GM20000 (cell line): ENCODE measurements around the gene SUSD1.

ENCODE experiments used
- DNase-seq: peaks from one replicate; pipeline ENCODE4 v3.0.0; 2012; ENCODE audit warnings: low spot score
- TF ChIP-seq, protein P1 (sequence below): IDR thresholded peaks from 2 replicates; pipeline ENCODE4 v1.5.1; 2012; ENCODE audit warnings: mild to moderate bottlenecking, control low read depth; ENCODE audit errors: extremely low read depth, missing control alignments

SUSD1 gene

DNA sequence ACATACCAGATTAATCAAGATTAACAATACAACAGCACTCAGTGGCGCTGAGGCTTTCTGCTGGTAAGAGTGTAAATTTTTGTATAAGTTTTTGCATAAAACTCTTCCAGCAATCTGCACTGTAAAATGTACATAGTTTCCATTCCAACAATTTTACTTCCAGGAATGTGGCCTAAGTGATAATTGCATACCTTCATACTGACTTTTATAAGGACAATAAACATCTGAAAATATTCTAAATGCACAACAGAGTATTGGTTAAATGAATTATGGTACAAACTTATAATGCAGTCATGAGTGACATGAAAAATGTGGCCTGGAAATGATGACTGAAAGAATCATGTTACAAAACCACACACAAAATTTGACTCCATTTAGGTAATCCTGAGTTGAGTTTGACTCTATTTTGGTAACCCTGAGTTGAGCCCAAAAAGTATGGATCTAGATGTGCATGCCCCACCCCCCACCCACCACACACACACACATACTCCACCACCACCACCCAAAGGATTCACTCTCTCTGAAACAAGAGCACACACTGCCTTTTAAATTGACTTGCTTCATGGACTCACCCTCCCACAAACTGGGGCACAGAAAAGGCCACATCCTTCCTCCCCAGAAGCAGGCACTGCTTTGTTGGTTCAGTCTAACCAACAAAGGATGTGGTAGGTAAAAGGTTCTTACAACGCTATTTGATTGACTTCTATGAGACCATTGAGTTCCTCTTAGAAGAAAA lies 137.6 kb downstream of the SUSD1 start:
- no peak for DNase-seq
- TF ChIP-seq, protein P1, sequence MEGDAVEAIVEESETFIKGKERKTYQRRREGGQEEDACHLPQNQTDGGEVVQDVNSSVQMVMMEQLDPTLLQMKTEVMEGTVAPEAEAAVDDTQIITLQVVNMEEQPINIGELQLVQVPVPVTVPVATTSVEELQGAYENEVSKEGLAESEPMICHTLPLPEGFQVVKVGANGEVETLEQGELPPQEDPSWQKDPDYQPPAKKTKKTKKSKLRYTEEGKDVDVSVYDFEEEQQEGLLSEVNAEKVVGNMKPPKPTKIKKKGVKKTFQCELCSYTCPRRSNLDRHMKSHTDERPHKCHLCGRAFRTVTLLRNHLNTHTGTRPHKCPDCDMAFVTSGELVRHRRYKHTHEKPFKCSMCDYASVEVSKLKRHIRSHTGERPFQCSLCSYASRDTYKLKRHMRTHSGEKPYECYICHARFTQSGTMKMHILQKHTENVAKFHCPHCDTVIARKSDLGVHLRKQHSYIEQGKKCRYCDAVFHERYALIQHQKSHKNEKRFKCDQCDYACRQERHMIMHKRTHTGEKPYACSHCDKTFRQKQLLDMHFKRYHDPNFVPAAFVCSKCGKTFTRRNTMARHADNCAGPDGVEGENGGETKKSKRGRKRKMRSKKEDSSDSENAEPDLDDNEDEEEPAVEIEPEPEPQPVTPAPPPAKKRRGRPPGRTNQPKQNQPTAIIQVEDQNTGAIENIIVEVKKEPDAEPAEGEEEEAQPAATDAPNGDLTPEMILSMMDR: no peak

DNA sequence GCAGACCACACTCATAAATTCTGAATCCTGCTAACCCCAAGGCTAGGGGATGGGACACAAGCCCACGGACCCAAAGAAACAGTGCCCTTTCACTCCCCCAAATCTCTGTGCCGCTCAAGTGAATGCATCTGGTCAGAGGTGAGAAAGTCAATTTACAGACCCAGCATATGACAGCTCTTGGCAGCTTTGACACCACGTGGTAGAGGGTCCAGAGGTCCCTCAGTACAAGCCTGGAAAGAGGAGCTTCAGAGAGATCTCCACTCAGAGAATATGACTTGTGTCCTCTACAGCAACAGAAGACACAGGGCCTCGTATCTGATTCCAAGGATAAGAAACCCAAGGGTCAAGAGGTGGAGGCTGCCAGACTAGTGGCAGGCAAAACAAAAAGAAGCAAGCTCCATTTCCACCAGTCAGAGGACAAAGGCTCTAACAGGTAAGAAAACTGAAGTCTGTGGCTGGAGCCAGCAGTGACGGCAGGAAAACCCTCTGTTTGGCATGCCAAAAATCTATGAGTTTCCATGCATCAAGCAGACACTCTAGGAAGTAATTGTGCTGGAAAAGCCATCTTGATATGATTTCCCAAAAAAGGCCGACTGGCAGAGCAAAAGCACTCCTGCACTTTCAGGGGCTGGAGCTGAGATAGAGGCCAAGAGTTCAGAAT lies 139.8 kb downstream of the SUSD1 start:
- no peak for DNase-seq
- TF ChIP-seq, protein P1: no peak

DNA sequence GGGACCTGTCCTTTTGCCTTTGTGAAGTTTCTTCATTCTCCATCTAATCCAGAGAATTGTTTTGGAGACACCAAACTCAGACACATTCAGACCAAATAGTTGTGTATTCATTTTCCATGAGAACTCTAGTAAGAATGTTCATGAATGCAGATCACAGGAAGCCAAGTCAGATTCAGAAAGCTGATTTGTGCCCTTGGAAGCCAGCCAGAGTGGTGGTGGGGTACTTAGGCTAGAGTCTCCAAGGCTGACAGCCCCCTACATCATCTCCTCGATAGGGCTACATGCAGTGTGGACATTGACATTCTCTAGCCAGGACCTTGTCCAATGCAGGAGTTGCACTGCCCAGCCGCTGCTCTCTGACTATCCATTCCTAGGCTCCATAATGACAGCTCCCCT lies 140.9 kb downstream of the SUSD1 start:
- TF ChIP-seq, protein P1: no peak
- DNase-seq: no peak

DNA sequence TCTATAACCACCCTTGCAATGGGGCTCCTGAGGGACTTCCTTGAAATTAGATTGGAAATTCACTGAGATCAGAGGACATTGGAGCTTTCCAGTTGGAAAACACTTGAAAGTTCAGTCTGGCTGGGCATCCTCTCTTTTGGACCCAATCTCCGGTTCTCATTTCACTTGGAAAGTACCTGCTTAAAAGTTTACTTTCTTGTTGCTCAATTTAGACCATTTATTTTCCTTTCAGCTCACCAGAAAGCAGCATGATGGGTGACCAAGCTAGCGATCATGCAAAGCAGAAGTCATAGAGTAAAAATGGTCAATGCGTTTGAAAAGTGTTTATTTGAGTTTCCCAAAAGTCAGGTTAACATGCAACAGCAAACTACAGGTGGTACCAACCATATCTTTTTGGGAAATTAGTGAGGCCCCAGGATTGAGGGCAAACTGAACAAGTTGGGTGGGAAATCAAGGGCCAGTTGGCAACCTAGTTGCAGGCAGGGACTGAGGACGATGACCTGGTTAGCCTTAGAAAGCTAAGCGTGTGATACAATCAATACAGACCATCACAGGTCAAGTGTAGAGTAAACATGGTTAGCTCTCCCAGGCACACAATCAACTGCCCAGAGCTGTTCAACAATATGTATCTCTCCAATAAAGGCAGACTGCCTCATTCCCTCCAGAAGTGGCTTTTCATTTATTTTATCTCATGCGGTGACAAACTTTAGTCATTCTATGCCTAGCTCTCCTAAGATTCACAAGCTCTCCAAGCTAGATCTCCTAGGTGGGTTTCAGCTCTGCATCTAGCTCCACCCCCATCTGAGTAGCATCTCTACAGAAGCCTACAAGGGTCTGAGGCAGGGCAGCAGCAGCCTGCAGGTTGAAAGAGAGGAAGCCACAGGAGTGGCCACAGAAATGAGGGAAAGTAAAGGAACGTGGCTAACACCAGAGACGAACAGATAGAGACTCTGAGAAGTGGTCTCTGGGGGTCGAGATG lies 141.6 kb downstream of the SUSD1 start:
- TF ChIP-seq, protein P1: no peak
- DNase-seq: no peak

- no peak for DNase-seq
- TF ChIP-seq, protein P1: no peak
Measured at GRCh38 chr9:112032743-112033142, 142.4 kb downstream of the SUSD1 start.

- DNase-seq: no peak
- TF ChIP-seq, protein P1: no peak
Measured at GRCh38 chr9:112032009-112032408, 143.1 kb downstream of the SUSD1 start.
